Measurements from ENCODE around the gene GART.

DNA sequence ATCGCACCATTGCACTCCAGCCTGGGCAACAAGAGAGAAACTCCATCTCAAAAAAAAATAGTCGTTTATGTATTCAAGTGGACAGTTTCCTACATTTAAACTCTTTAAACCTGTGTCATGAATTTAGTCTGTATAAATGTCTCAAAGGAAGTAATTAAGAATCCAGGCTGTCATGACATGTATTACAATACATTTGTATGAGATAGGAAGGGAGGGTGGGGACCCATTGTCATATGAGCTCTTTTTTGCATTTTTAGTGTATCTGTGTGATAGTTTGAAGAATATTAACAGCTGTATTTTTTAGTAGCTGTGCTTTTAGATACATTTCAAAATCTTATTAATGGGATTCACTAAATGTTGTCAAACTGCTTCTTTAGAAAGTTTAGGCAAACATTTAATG is 26.5 kb upstream of the GART start:
- TF ChIP-seq, protein P1, sequence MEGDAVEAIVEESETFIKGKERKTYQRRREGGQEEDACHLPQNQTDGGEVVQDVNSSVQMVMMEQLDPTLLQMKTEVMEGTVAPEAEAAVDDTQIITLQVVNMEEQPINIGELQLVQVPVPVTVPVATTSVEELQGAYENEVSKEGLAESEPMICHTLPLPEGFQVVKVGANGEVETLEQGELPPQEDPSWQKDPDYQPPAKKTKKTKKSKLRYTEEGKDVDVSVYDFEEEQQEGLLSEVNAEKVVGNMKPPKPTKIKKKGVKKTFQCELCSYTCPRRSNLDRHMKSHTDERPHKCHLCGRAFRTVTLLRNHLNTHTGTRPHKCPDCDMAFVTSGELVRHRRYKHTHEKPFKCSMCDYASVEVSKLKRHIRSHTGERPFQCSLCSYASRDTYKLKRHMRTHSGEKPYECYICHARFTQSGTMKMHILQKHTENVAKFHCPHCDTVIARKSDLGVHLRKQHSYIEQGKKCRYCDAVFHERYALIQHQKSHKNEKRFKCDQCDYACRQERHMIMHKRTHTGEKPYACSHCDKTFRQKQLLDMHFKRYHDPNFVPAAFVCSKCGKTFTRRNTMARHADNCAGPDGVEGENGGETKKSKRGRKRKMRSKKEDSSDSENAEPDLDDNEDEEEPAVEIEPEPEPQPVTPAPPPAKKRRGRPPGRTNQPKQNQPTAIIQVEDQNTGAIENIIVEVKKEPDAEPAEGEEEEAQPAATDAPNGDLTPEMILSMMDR (IDR thresholded peaks at IDR 0.05), result no peak
- no peak for TF ChIP-seq POLR2A (IDR thresholded peaks at IDR 0.05)
